Measurements from ENCODE around the gene ZNF784.

GRCh38 chr19:55641426-55642152 is 17.2 kb upstream of the ZNF784 start:
- TF ChIP-seq CTCF (IDR thresholded peaks at IDR 0.05; ENCODE audit: low read length): no peak
- no peak for TF ChIP-seq EZH2 (IDR thresholded peaks at IDR 0.05; ENCODE audit: borderline replicate concordance, low read length)
